HG03342 (cell line): ENCODE measurements around the gene EIF5B.

ENCODE experiments used
- ATAC-seq: cut with Tn5 transposase; IDR thresholded peaks from one replicate; pipeline ENCODE4 v1.9.1; 2021; ENCODE audit warnings: mild to moderate bottlenecking, moderate library complexity; ENCODE audit not compliant: unreplicated experiment

The EIF5B gene

GRCh38 chr2:99450199-99450598 lies 113.0 kb downstream of the EIF5B start:
- no peak for ATAC-seq
